Osteoblast (primary cell): ENCODE data around the gene TENM3. TPM values are rescaled to one million over a fixed set of nuclear protein-coding genes. Genes with fewer than 3 reads are reported as not detected.

Source experiments
- DNase-seq: peaks from one replicate; pipeline ENCODE4 v3.0.0; 2011; ENCODE audit warnings: low spot score, mixed read lengths; ENCODE audit not compliant: insufficient read length; ENCODE audit errors: missing footprints
- H2AFZ ChIP-seq: 2 replicates; pipeline ENCODE4 v1.6.0; 2011; ENCODE audit warnings: mild to moderate bottlenecking, low read length
- H3K27ac ChIP-seq: 2 replicates; pipeline ENCODE4 v1.5.1; 2011; ENCODE audit warnings: mild to moderate bottlenecking, low read depth, low read length, moderate library complexity
- H3K27me3 ChIP-seq: 2 replicates; pipeline ENCODE4 v1.6.0; 2012; ENCODE audit warnings: mild to moderate bottlenecking, control low read depth, inconsistent platforms, low read length, moderate library complexity; ENCODE audit not compliant: insufficient read depth
- H3K36me3 ChIP-seq: 2 replicates; pipeline ENCODE4 v1.5.1; 2011; ENCODE audit warnings: mild to moderate bottlenecking, low read length, control low read depth, moderate library complexity; ENCODE audit not compliant: insufficient read depth
- H3K4me1 ChIP-seq: 2 replicates; pipeline ENCODE4 v1.5.1; 2011; ENCODE audit warnings: mild to moderate bottlenecking, low read length, control low read depth, moderate library complexity; ENCODE audit not compliant: insufficient read depth
- H3K4me2 ChIP-seq: 2 replicates; pipeline ENCODE4 v1.6.0; 2011; ENCODE audit warnings: mild to moderate bottlenecking, low read length; ENCODE audit not compliant: insufficient read depth
- H3K4me3 ChIP-seq: fragments of 200-600 bp; sonication (generic); 3 replicates; pipeline ENCODE4 v1.5.1; 2012; ENCODE audit warnings: mild to moderate bottlenecking, low read length, inconsistent platforms; ENCODE audit not compliant: insufficient read depth
- H3K79me2 ChIP-seq: 2 replicates; pipeline ENCODE4 v1.6.0; 2012; ENCODE audit warnings: mild to moderate bottlenecking, low read length, control low read depth, inconsistent platforms; ENCODE audit not compliant: insufficient read depth
- H3K9me3 ChIP-seq: 2 replicates; pipeline ENCODE4 v1.5.1; 2011; ENCODE audit warnings: low read depth, low read length, control low read depth
- H4K20me1 ChIP-seq: 2 replicates; pipeline ENCODE4 v1.6.0; 2012; ENCODE audit warnings: mild to moderate bottlenecking, low read length, control low read depth; ENCODE audit not compliant: insufficient read depth
- CTCF ChIP-seq: IDR thresholded peaks from 2 replicates; pipeline ENCODE4 v1.5.1; 2011; ENCODE audit warnings: mild to moderate bottlenecking, low read depth, low read length, moderate library complexity; ENCODE audit errors: extremely low read depth
- total RNA-seq: library from RNA; depleted of rRNA; stranded (reverse); fragments of >200 nt; gene quantifications from 2 replicates; pipeline ENCODE4 v1.2.3, GENCODE V29; 2012

The TENM3 gene
- total RNA-seq, 1 donor = 59.0 TPM

- Histone ChIP-seq H3K9me3 (no peaks in the 10 kb centered on the region), H3K27me3 (no peaks in the 10 kb centered on the region), H2AFZ (no peak overlapping the region), H3K4me1 (no peaks in the 10 kb centered on the region), H3K79me2 (no peaks in the 10 kb centered on the region), H3K4me2 (no peak overlapping the region), H4K20me1 (no peaks in the 10 kb centered on the region), H3K4me3 (no peak overlapping the region), H3K36me3 (no peaks in the 10 kb centered on the region), H3K27ac (no peak overlapping the region)
- DNase-seq = peak; percentile 30
- no peak for TF ChIP-seq CTCF
Measured at GRCh38 chr4:182786991-182787390, 543.8 kb downstream of the TENM3 start.

- peak; percentile 46 for DNase-seq
- no peak overlapping the region for H2AFZ ChIP-seq
- no peak overlapping the region for H3K27ac ChIP-seq
- no peaks in the 10 kb centered on the region for H3K9me3 ChIP-seq
- no peaks in the 10 kb centered on the region for H3K27me3 ChIP-seq
- TF ChIP-seq CTCF = no peak
- no peaks in the 10 kb centered on the region for H4K20me1 ChIP-seq
- H3K36me3 ChIP-seq = no peaks in the 10 kb centered on the region
- no peaks in the 10 kb centered on the region for H3K79me2 ChIP-seq
- H3K4me3 ChIP-seq = no peak overlapping the region
- H3K4me2 ChIP-seq = no peak overlapping the region
- H3K4me1 ChIP-seq = no peaks in the 10 kb centered on the region
Measured at GRCh38 chr4:182788201-182788600, 545.0 kb downstream of the TENM3 start.

- TF ChIP-seq CTCF = no peak
- H3K4me2 ChIP-seq = no peak overlapping the region
- no peak overlapping the region for H3K27ac ChIP-seq
- H3K9me3 ChIP-seq = no peaks in the 10 kb centered on the region
- H3K79me2 ChIP-seq = no peaks in the 10 kb centered on the region
- H3K36me3 ChIP-seq = no peaks in the 10 kb centered on the region
- no peaks in the 10 kb centered on the region for H3K4me1 ChIP-seq
- no peaks in the 10 kb centered on the region for H3K27me3 ChIP-seq
- no peak overlapping the region for H2AFZ ChIP-seq
- no peak overlapping the region for H3K4me3 ChIP-seq
- H4K20me1 ChIP-seq = no peaks in the 10 kb centered on the region
- DNase-seq = no peak
Measured at GRCh38 chr4:182789529-182789928, 546.3 kb downstream of the TENM3 start.

- Histone ChIP-seq H3K36me3 (no peaks in the 10 kb centered on the region), H3K27ac (no peak overlapping the region), H2AFZ (no peak overlapping the region), H3K4me3 (no peak overlapping the region), H3K79me2 (no peaks in the 10 kb centered on the region), H3K9me3 (no peaks in the 10 kb centered on the region), H4K20me1 (no peaks in the 10 kb centered on the region), H3K4me1 (no peaks in the 10 kb centered on the region), H3K4me2 (no peak overlapping the region), H3K27me3 (no peaks in the 10 kb centered on the region)
- TF ChIP-seq CTCF = no peak
- DNase-seq = no peak
Measured at GRCh38 chr4:182795446-182796238, 552.4 kb downstream of the TENM3 start.
